GM12875 (cell line): ENCODE measurements around the gene ERC2.

ENCODE experiments used
- H3K4me3 ChIP-seq: one replicate; pipeline ENCODE4 v1.5.1; 2011; ENCODE audit warnings: low read depth, low read length, control low read depth
- CTCF ChIP-seq: IDR thresholded peaks from 2 replicates; pipeline ENCODE4 v1.5.1; 2011; ENCODE audit warnings: low read depth, mild to moderate bottlenecking, control low read depth, inconsistent platforms, low read length, moderate library complexity, borderline replicate concordance; ENCODE audit not compliant: insufficient read depth

Gene ERC2

GRCh38 chr3:55630280-55630920 is 837.9 kb downstream of the ERC2 start:
- no peak for TF ChIP-seq CTCF
- no peak overlapping the region for H3K4me3 ChIP-seq

DNA sequence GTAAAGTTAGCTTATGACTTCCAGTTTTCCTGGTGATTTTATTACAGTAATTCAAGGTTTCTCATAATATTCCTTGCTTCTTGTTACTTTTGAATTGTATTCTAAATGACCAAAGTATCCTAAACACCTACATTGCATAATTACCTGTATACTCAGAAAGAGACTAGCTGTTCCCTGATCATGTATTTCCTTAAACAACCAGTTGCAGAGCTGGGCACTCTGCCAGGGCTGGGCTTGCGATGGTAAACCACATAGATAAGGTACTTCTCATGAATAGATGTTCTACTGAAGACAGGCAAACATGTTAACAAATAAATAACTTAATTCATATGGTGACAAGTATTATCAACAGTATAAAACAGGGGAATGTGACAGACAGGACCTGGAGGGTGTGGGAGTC is 838.8 kb downstream of the ERC2 start:
- no peak for TF ChIP-seq CTCF
- H3K4me3 ChIP-seq, result no peak overlapping the region

GRCh38 chr3:55626279-55626665 is 842.0 kb downstream of the ERC2 start:
- H3K4me3 ChIP-seq, result no peak overlapping the region
- TF ChIP-seq CTCF, result no peak

DNA sequence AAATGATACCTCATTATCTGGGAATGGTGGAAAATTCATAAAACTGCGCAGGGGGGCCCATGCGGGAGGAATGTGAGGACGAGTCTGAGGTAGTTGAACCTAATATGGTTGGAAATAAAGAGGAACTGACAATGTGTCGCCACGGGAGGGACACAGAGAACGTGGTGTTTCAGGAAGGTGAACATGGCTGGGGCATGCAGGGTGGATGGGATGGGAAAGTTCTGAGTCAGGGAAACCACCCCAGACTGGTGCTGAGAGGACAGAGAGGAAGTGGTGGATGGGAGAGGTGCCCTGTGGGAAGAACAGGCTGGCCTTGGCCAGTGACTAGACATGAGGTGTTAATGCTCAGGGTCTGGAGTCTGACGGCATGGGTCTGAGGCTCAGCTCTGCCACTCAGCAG is 844.0 kb downstream of the ERC2 start:
- H3K4me3 ChIP-seq, result no peak overlapping the region
- TF ChIP-seq CTCF, result no peak

DNA sequence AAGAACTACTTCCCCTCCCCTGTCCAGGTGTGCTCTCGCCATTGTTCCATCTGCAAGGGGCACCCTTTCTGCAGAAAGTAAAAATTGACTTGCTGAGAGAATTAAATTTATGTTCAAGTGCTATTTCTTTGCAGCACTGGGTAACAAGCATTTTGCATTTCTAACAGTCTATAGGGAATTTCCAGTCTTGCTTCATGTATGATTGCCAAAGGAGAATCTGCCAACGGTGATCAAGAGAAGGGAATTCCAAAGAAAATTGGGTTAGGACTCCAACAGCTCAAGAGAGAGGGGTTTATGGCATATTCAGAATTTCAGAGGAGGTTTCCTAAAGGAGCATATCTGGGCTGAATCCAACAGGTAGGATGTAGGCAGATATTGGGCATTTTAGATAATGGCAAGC is 844.5 kb downstream of the ERC2 start:
- no peak overlapping the region for H3K4me3 ChIP-seq
- TF ChIP-seq CTCF, result no peak

DNA sequence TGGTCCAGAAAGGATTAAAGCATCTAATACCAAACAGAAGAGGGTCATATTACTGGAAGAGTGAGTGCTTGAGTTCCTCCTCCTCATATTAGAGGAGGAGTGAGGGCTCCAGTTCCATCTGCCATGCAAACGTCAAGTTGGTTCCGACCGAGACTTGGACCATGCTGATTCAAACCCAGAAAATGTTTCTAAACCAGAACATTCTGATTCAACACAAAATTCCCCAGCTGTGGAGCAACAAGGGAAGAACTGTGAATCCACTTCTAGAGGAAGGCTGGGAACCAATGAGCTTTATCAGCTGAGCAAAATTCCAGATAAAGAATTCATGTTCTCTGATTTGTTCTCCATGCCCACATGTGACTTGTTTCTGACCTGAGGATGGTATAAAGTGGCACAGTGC is 845.5 kb downstream of the ERC2 start:
- no peak for TF ChIP-seq CTCF
- H3K4me3 ChIP-seq, result no peak overlapping the region

DNA sequence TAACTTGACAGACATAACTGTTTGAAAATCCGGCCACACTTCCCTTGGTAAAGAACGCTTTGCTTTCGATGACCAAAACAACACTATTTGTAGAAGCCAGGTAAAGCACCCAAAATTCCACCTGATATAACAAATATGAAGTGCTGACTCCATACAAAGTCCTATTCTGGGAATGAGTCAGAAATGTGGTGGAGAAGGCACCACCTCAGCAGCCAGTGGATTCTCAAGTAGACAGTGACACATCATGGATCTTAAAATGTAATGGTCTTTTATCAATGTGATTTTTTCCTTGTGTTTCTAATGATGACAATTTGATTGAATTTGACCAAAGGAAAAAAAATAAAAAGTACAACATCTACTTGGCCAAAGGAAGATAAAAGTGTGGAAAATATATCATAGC is 846.2 kb downstream of the ERC2 start:
- no peak overlapping the region for H3K4me3 ChIP-seq
- TF ChIP-seq CTCF, result no peak
